H1 (cell line): ENCODE data around the gene LRPPRC. TPM values are rescaled to one million over a fixed set of nuclear protein-coding genes. Genes with fewer than 3 reads are reported as not detected.

Experiments used
- CTCF ChIA-PET: fragments of 300-600 bp; sonication (Branson Sonifier 250); formaldehyde crosslinking; loops from one replicate; lab custom pipeline; 2021; ENCODE audit not compliant: partially characterized antibody; lab: Charles Lee
- POLR2A ChIA-PET: fragments of 300-600 bp; sonication (Branson Sonifier 250); formaldehyde crosslinking; loops from one replicate; lab custom pipeline; 2021; ENCODE audit warnings: inconsistent platforms; ENCODE audit not compliant: partially characterized antibody; lab: Charles Lee
- DNase-seq, 2 experiments: peaks; one replicate each; pipeline versions ENCODE4 v3.0.0 to v3.0.0-alpha.2; 2010 to 2022; ENCODE audit warnings: low spot score in 2 of 2, low read depth in 1 of 2, mixed read lengths in 1 of 2
- FAIRE-seq: peaks from 2 replicates; lab custom pipeline; 2011; peaks lifted over from hg19 to GRCh38; lab: Jason Lieb, UNC
- H2AFZ ChIP-seq: 2 replicates; pipeline ENCODE4 v1.8.1; 2012; ENCODE audit warnings: low read length, inconsistent platforms
- H2AK5ac ChIP-seq: 2 replicates; pipeline ENCODE4 v1.6.1; 2013; ENCODE audit warnings: low read depth, low read length
- H2BK120ac ChIP-seq: replicated peaks from 2 replicates; pipeline ENCODE3; 2013; ENCODE audit warnings: low read depth, low read length, inconsistent platforms
- H2BK12ac ChIP-seq: 2 replicates; pipeline ENCODE4 v1.6.1; 2013; ENCODE audit warnings: low read depth, low read length
- H2BK15ac ChIP-seq: 2 replicates; pipeline ENCODE4 v1.6.1; 2013; ENCODE audit warnings: low read length
- H2BK20ac ChIP-seq: 2 replicates; pipeline ENCODE4 v1.6.1; 2013; ENCODE audit warnings: low read length
- H2BK5ac ChIP-seq: 2 replicates; pipeline ENCODE4 v1.6.1; 2013; ENCODE audit warnings: low read depth, low read length
- H3K14ac ChIP-seq: 2 replicates; pipeline ENCODE4 v1.6.1; 2013; ENCODE audit warnings: inconsistent platforms; ENCODE audit not compliant: insufficient read length
- H3K18ac ChIP-seq: 2 replicates; pipeline ENCODE4 v1.6.1; 2013; ENCODE audit warnings: low read length; ENCODE audit errors: extremely low read depth
- H3K23ac ChIP-seq: 2 replicates; pipeline ENCODE4 v1.6.1; 2013; ENCODE audit warnings: inconsistent platforms; ENCODE audit not compliant: insufficient read length
- H3K23me2 ChIP-seq: 2 replicates; pipeline ENCODE4 v1.6.1; 2013; ENCODE audit warnings: low read depth, low read length
- H3K27ac ChIP-seq: 2 replicates; pipeline ENCODE4 v1.6.1; 2011; ENCODE audit warnings: low read depth, low read length, inconsistent platforms
- H3K27me3 ChIP-seq, 4 experiments: replicated peaks in 1 of 4; 1 replicate in 1 of 4; 2 replicates in 3 of 4; pipeline versions ENCODE4 v1.6.1 to v1.8.1; 2011 to 2013; ENCODE audit warnings: low read length in 3 of 4, mild to moderate bottlenecking in 3 of 4, inconsistent platforms in 2 of 4, mixed read lengths in 2 of 4, moderate library complexity in 1 of 4; ENCODE audit not compliant: control insufficient read depth in 3 of 4, insufficient read depth in 3 of 4; ENCODE audit errors: extremely low read depth in 1 of 4
- H3K36me3 ChIP-seq, 4 experiments: 2 replicates each; pipeline versions ENCODE4 v1.6.1 to v1.8.1; 2011 to 2013; ENCODE audit warnings: mild to moderate bottlenecking in 4 of 4, low read length in 3 of 4, moderate library complexity in 2 of 4, control low read depth in 1 of 4, inconsistent platforms in 1 of 4; ENCODE audit not compliant: insufficient read depth in 4 of 4, control insufficient read depth in 2 of 4
- H3K4ac ChIP-seq: replicated peaks from 2 replicates; pipeline ENCODE3; 2013; ENCODE audit warnings: low read length, low read depth, mixed read lengths, inconsistent platforms; ENCODE audit not compliant: insufficient read length
- H3K4me1 ChIP-seq, 4 experiments: replicated peaks in 1 of 4; 1 replicate in 1 of 4; 2 replicates in 3 of 4; pipeline versions ENCODE4 v1.6.1 to v1.8.1; 2011 to 2013; ENCODE audit warnings: low read length in 3 of 4, inconsistent platforms in 2 of 4, mixed read lengths in 1 of 4; ENCODE audit not compliant: insufficient read depth in 4 of 4, control insufficient read depth in 3 of 4
- H3K4me2 ChIP-seq, 2 experiments: 2 replicates each; pipeline versions ENCODE4 v1.6.1 to v1.8.1; 2011 to 2013; ENCODE audit warnings: low read depth in 2 of 2, low read length in 2 of 2, control low read depth in 1 of 2, inconsistent platforms in 1 of 2, mild to moderate bottlenecking in 1 of 2; ENCODE audit not compliant: insufficient read depth in 1 of 2
- H3K4me3 ChIP-seq, 4 experiments: fragments of 200-600, 300-600 bp in 1 of 4; sonication (generic), shearing (Covaris generic), sonication (Bioruptor Twin) in 1 of 4; 2 replicates each; pipeline versions ENCODE4 v1.5.1 to v1.8.1; 2011 to 2016; ENCODE audit warnings: low read length in 4 of 4, low read depth in 3 of 4, control low read depth in 2 of 4, inconsistent platforms in 2 of 4, mild to moderate bottlenecking in 2 of 4, mixed read lengths in 1 of 4, moderate library complexity in 1 of 4; ENCODE audit not compliant: insufficient read depth in 2 of 4; ENCODE audit errors: extremely low read depth in 1 of 4
- H3K56ac ChIP-seq: replicated peaks from 2 replicates; pipeline ENCODE3; 2013; ENCODE audit warnings: low read depth, mild to moderate bottlenecking, mixed read lengths, low read length, inconsistent platforms; ENCODE audit not compliant: insufficient read length
- H3K79me1 ChIP-seq: 2 replicates; pipeline ENCODE4 v1.6.1; 2013; ENCODE audit warnings: low read depth, low read length, control low read depth
- H3K79me2 ChIP-seq, 2 experiments: 2 replicates each; pipeline versions ENCODE4 v1.6.1 to v1.8.1; 2012 to 2013; ENCODE audit warnings: low read length in 2 of 2, mild to moderate bottlenecking in 2 of 2, inconsistent platforms in 1 of 2; ENCODE audit not compliant: insufficient read depth in 2 of 2, control insufficient read depth in 1 of 2
- H3K9ac ChIP-seq, 4 experiments: replicated peaks in 1 of 4; 1 replicate in 1 of 4; 2 replicates in 3 of 4; pipeline versions ENCODE4 v1.6.1 to v1.8.1; 2011 to 2013; ENCODE audit warnings: low read depth in 3 of 4, low read length in 3 of 4, control low read depth in 2 of 4, mild to moderate bottlenecking in 2 of 4, moderate library complexity in 2 of 4, inconsistent platforms in 1 of 4; ENCODE audit errors: extremely low read depth in 1 of 4
- H3K9me3 ChIP-seq, 2 experiments: 2 replicates each; pipeline versions ENCODE4 v1.6.1 to v1.8.1; 2012 to 2013; ENCODE audit warnings: mild to moderate bottlenecking in 2 of 2, moderate library complexity in 2 of 2, control low read depth in 1 of 2, inconsistent platforms in 1 of 2, low read depth in 1 of 2, low read length in 1 of 2, mixed read lengths in 1 of 2; ENCODE audit not compliant: insufficient read depth in 2 of 2
- H4K20me1 ChIP-seq, 2 experiments: replicated peaks in 1 of 2; 2 replicates each; pipeline versions ENCODE3 to v1.8.1; 2011 to 2013; ENCODE audit warnings: inconsistent platforms in 2 of 2, low read length in 2 of 2, mild to moderate bottlenecking in 1 of 2; ENCODE audit not compliant: insufficient read depth in 2 of 2, control insufficient read depth in 1 of 2
- H4K5ac ChIP-seq: 2 replicates; pipeline ENCODE4 v1.6.1; 2013; ENCODE audit warnings: low read length, low read depth, mixed read lengths, inconsistent platforms; ENCODE audit not compliant: insufficient read length
- H4K8ac ChIP-seq: 2 replicates; pipeline ENCODE4 v1.8.0; 2013; ENCODE audit warnings: mild to moderate bottlenecking, moderate library complexity, low read length, inconsistent platforms; ENCODE audit not compliant: insufficient read depth; ENCODE audit errors: extremely low read depth
- H4K91ac ChIP-seq: replicated peaks from 2 replicates; pipeline ENCODE3; 2013; ENCODE audit warnings: low read length, mixed read lengths, inconsistent platforms; ENCODE audit not compliant: insufficient read length
- CREB1 ChIP-seq: IDR thresholded peaks from 2 replicates; pipeline ENCODE4 v1.6.1; 2012; ENCODE audit warnings: inconsistent platforms
- CTBP2 ChIP-seq: IDR thresholded peaks from 2 replicates; pipeline ENCODE4 v1.7.0; 2011; ENCODE audit warnings: borderline replicate concordance, mild to moderate bottlenecking, moderate library complexity, mixed read lengths, low read length; ENCODE audit not compliant: insufficient read depth, insufficient read length
- MAX ChIP-seq: IDR thresholded peaks from 2 replicates; pipeline ENCODE4 v1.6.1; 2012; ENCODE audit warnings: inconsistent platforms
- NANOG ChIP-seq: IDR thresholded peaks from 2 replicates; pipeline ENCODE4 v1.6.1; 2011; ENCODE audit warnings: low read length, low read depth, mild to moderate bottlenecking, inconsistent platforms; ENCODE audit not compliant: insufficient read depth, poor library complexity, severe bottlenecking
- NRF1 ChIP-seq: IDR thresholded peaks from 2 replicates; pipeline ENCODE4 v1.6.1; 2011; ENCODE audit warnings: mild to moderate bottlenecking, low read depth, low read length, improper control_type of control experiment
- POU5F1 ChIP-seq: IDR thresholded peaks from 2 replicates; pipeline ENCODE4 v1.6.1; 2011; ENCODE audit warnings: low read depth, mild to moderate bottlenecking, low read length, moderate library complexity
- RXRA ChIP-seq: IDR thresholded peaks from 2 replicates; pipeline ENCODE4 v1.6.1; 2011; ENCODE audit warnings: low read depth, mild to moderate bottlenecking, low read length, moderate library complexity; ENCODE audit not compliant: insufficient read depth
- SAP30 ChIP-seq: fragments of 300-600 bp; sonication (generic); IDR thresholded peaks from 2 replicates; pipeline ENCODE4 v1.7.1; 2012; ENCODE audit warnings: low read length, moderate library complexity, mild to moderate bottlenecking, inconsistent platforms; ENCODE audit not compliant: insufficient read depth, insufficient replicate concordance
- SP2 ChIP-seq: IDR thresholded peaks from 2 replicates; pipeline ENCODE4 v1.6.1; 2012; ENCODE audit warnings: mild to moderate bottlenecking, low read length, inconsistent platforms
- SUZ12 ChIP-seq: fragments of 200-600 bp; sonication (generic); IDR thresholded peaks from 2 replicates; pipeline ENCODE4 v1.6.1; 2012; ENCODE audit warnings: mild to moderate bottlenecking, inconsistent platforms, low read length, moderate library complexity, mixed read lengths
- YY1 ChIP-seq: IDR thresholded peaks from 2 replicates; pipeline ENCODE4 v1.6.1; 2011; ENCODE audit warnings: low read depth, mild to moderate bottlenecking, low read length
- WGBS, 2 experiments: shearing (Covaris generic) in 1 of 2; methylation state at CpG; one replicate each; pipeline versions ENCODE4 v1.1.6 to v1.1.7; 2013 to 2015; ENCODE audit warnings: low lambda C conversion rate in 2 of 2, mixed read lengths in 2 of 2, inconsistent platforms in 1 of 2, low coverage in 1 of 2, missing lambda C conversion rate in 1 of 2; ENCODE audit not compliant: insufficient replicate concordance in 2 of 2, insufficient coverage in 1 of 2, insufficient read length in 1 of 2; ENCODE audit errors: extremely low coverage in 1 of 2, missing lambda C conversion rate in 1 of 2; 5-methylcytosine and 5-hydroxymethylcytosine counted together
- polyA plus RNA-seq, 7 experiments: library from polyadenylated mRNA; depleted of rRNA in 3 of 7; stranded (reverse) in 5 of 7; unstranded in 2 of 7; fragments of >200 nt in 5 of 7; fragments of 200-250 nt in 2 of 7; gene quantifications; 1 replicate in 5 of 7; 2 replicates in 1 of 7; 4 replicates in 1 of 7; pipeline versions ENCODE4 v1.2.1 to v1.2.3, GENCODE V29; 2011 to 2013; ENCODE audit warnings: missing spikeins in 2 of 7, mixed read lengths in 2 of 7
- total RNA-seq: library from RNA; stranded (reverse); fragmentation: NEBNext Ultra II Directional; extraction: Animal tissue kit (Norgen Biotek cat#: 25700); gene quantifications from 2 replicates; pipeline ENCODE4 v1.2.1, GENCODE V29; 2021

Gene LRPPRC
- total and polyA plus RNA-seq, 2 of the 8 experiments (the other 6 are each of a cell fraction or from before 2014, with no cell fraction given), result 43.4 to 167 TPM

GRCh38 chr2:43845181-43845580, 150.6 kb downstream of the LRPPRC start:
- Histone ChIP-seq H2AK5ac (no peak overlapping the region), H4K20me1 (no peaks in the 10 kb centered on the region), H2BK20ac (no peak overlapping the region), H4K8ac (no peak overlapping the region; the same call in 1 of the 2 replicates), H3K36me3 (no peaks in the 10 kb centered on the region), H3K4me3 (no peak overlapping the region), H3K4me2 (no peak overlapping the region), H2BK120ac (no peak overlapping the region), H3K9me3 (no peaks in the 10 kb centered on the region), H2AFZ (no peak overlapping the region), H2BK12ac (no peak overlapping the region), H3K9ac (no peak overlapping the region), H4K5ac (no peak overlapping the region), H3K56ac (no peak overlapping the region), H3K4me1 (no peaks in the 10 kb centered on the region; a peak in 1 of 7 replicates), H2BK15ac (no peak overlapping the region), H3K27ac (no peak overlapping the region), H3K79me2 (no peaks in the 10 kb centered on the region), H2BK5ac (no peak overlapping the region), H3K14ac (no peak overlapping the region), H3K18ac (no peak overlapping the region), H3K4ac (no peak overlapping the region), H3K79me1 (no peaks in the 10 kb centered on the region), H3K27me3 (no peaks in the 10 kb centered on the region), H3K23ac (no peak overlapping the region), H3K23me2 (no peaks in the 10 kb centered on the region), H4K91ac (no peak overlapping the region)
- DNase-seq, result no peak
- FAIRE-seq, result no peak
- CTCF ChIA-PET, result interaction anchor here (0.6 to 0.8 kb wide), 2 partner anchors 47 to 236 kb away, joined by 3 read pairs; no protein-coding TSS in a partner anchor
- TF ChIP-seq CTBP2 (no peak), SAP30 (no peak), SP2 (no peak), NRF1 (no peak), SUZ12 (no peak), CREB1 (no peak), YY1 (no peak), NANOG (no peak), POU5F1 (no peak), RXRA (no peak), MAX (no peak)
- WGBS, 2 experiments, result 86% methylated on average over 1 of the region's 1 CpG; no CpG with 5 or more reads in 1 of the 2 experiments
- POLR2A ChIA-PET, result interaction anchor here (0.6 kb wide), 1 partner anchor 90 kb away, joined by 3 read pairs; no protein-coding TSS in a partner anchor
